ENCODE measurements around the gene AURKAIP1. TPM values are rescaled to one million over a fixed set of nuclear protein-coding genes. Genes with fewer than 3 reads are reported as not detected.

Gene AURKAIP1
- total and polyA plus RNA-seq, 2 of the 4 experiments (the other 2 are of a cell fraction) = 45.7 to 107 TPM

- Histone ChIP-seq H3K14ac (replicated peaks; ENCODE audit: low read depth, low read length) (no peak overlapping the region), H3K56ac (ENCODE audit: extremely low read depth, insufficient read depth, low read length) (no peak overlapping the region), H3K9ac (ENCODE audit: low read depth, low read length) (no peak overlapping the region), H3K4ac (ENCODE audit: low read depth, low read length) (no peak overlapping the region), H3K79me1 (ENCODE audit: low read depth in 1 of 2, low read length in 2 of 2) (peaks cover 22 to 73% of the 10 kb centered on the region in 2 experiments), H2BK120ac (ENCODE audit: low read depth, low read length) (no peak overlapping the region), H3K4me1 (ENCODE audit: control insufficient read depth, insufficient read depth, low read length) (peaks cover 17% of the 10 kb centered on the region), H2BK20ac (ENCODE audit: low read depth, low read length) (no peak overlapping the region), H4K5ac (ENCODE audit: low read depth, low read length) (no peak overlapping the region), H3K9me1 (ENCODE audit: insufficient read depth, low read length) (peaks cover 11% of the 10 kb centered on the region), H3K9me3 (ENCODE audit: control insufficient read depth, insufficient read depth, low read length) (no peaks in the 10 kb centered on the region), H3K4me2 (ENCODE audit: low read depth, low read length) (no peak overlapping the region), H4K8ac (ENCODE audit: low read depth in 2 of 2, low read length in 2 of 2) (peak overlapping the region in 1 of 2 experiments; percentile 2; a peak in 1 of 4 replicates), H3K18ac (ENCODE audit: low read depth, low read length) (no peak overlapping the region), H4K91ac (ENCODE audit: insufficient read depth, low read depth, low read length) (no peak overlapping the region), H2AK5ac (ENCODE audit: low read depth, low read length) (no peak overlapping the region), H2AFZ (replicated peaks; ENCODE audit: low read length, poor library complexity) (no peak overlapping the region), H4K20me1 (ENCODE audit: insufficient read depth, low read length) (peaks cover 28% of the 10 kb centered on the region; the same call in 1 of the 2 replicates), H3K23ac (ENCODE audit: low read depth, low read length) (no peak overlapping the region), H3K27ac (ENCODE audit: insufficient read depth, low read length) (no peak overlapping the region), H2AK9ac (replicated peaks; ENCODE audit: low read depth, low read length, poor library complexity) (no peak overlapping the region), H3K27me3 (ENCODE audit: control insufficient read depth, insufficient read depth, low read length) (no peaks in the 10 kb centered on the region), H2BK5ac (ENCODE audit: low read depth, low read length, poor library complexity, severe bottlenecking) (no peak overlapping the region), H3K4me3 (ENCODE audit: insufficient read depth, low read depth, low read length) (no peak overlapping the region), H2BK15ac (ENCODE audit: low read depth, low read length) (no peak overlapping the region), H3K36me3 (ENCODE audit: control insufficient read depth, insufficient read depth, low read length) (peaks cover 51% of the 10 kb centered on the region)
- WGBS, 2 experiments (ENCODE audit: extremely low coverage in 2 of 2, insufficient read length in 1 of 2) = 75% methylated on average over 5 of the region's 20 CpGs; no CpG with 5 or more reads in 1 of the 2 experiments
- in situ Hi-C loops (cut with MboI; ENCODE audit: low sequenced_read_pairs) (no loop called here), dilution Hi-C loops (cut with HindIII; ENCODE audit: low sequenced_read_pairs, unreplicated experiment) (no loop called here), intact Hi-C loops (cut with micrococcal nuclease) (no loop called here)
- ChIA-PET CTCF (no interaction called here), POLR2A (ENCODE audit: unreplicated experiment) (no interaction called here)
- ATAC-seq (ENCODE audit: low read depth) (no peak), DNase-seq (peak; percentile 60)
- BruUV-seq (replicated peaks) = no TSS peak
- no peak for TF ChIP-seq RFX5 (IDR thresholded peaks at IDR 0.05; ENCODE audit: low read depth, low read length)
- TF ChIP-seq POLR2A (IDR thresholded peaks at IDR 0.05; ENCODE audit: low read depth, low read length) = no peak
- no peak for TF ChIP-seq MAFK (IDR thresholded peaks at IDR 0.05; ENCODE audit: low read depth, low read length)
- TF ChIP-seq CHD1 (IDR thresholded peaks at IDR 0.05; ENCODE audit: low read depth, low read length) = no peak
- peak; percentile 68 for TF ChIP-seq CTCF (conservative IDR thresholded peaks at IDR 0.05; ENCODE audit: low read depth, low read length)
- TF ChIP-seq MXI1 (IDR thresholded peaks at IDR 0.05; ENCODE audit: borderline replicate concordance, low read depth, low read length) = no peak
- TF ChIP-seq RCOR1 (IDR thresholded peaks at IDR 0.05; ENCODE audit: insufficient replicate concordance, low read length) = no peak
- no peak for TF ChIP-seq CEBPB (IDR thresholded peaks at IDR 0.05; ENCODE audit: low read depth, low read length)
- peak; percentile 23 for TF ChIP-seq RAD21 (IDR thresholded peaks at IDR 0.05; ENCODE audit: low read length)
- peak; percentile 43 for TF ChIP-seq SMC3 (IDR thresholded peaks at IDR 0.05; ENCODE audit: low read depth, low read length)
- TF ChIP-seq MAZ (IDR thresholded peaks at IDR 0.05; ENCODE audit: borderline replicate concordance, low read depth, low read length) = no peak
- TF ChIP-seq, protein P1, sequence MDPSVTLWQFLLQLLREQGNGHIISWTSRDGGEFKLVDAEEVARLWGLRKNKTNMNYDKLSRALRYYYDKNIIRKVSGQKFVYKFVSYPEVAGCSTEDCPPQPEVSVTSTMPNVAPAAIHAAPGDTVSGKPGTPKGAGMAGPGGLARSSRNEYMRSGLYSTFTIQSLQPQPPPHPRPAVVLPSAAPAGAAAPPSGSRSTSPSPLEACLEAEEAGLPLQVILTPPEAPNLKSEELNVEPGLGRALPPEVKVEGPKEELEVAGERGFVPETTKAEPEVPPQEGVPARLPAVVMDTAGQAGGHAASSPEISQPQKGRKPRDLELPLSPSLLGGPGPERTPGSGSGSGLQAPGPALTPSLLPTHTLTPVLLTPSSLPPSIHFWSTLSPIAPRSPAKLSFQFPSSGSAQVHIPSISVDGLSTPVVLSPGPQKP (IDR thresholded peaks at IDR 0.05; ENCODE audit: borderline replicate concordance, low read depth, low read length) = no peak
- TF ChIP-seq NFE2L2 (IDR thresholded peaks at IDR 0.05; ENCODE audit: low read depth, low read length) = no peak
- no peak for TF ChIP-seq FOS (IDR thresholded peaks at IDR 0.05; ENCODE audit: low read depth, low read length)
- TF ChIP-seq, protein P2, sequence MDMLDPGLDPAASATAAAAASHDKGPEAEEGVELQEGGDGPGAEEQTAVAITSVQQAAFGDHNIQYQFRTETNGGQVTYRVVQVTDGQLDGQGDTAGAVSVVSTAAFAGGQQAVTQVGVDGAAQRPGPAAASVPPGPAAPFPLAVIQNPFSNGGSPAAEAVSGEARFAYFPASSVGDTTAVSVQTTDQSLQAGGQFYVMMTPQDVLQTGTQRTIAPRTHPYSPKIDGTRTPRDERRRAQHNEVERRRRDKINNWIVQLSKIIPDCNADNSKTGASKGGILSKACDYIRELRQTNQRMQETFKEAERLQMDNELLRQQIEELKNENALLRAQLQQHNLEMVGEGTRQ (IDR thresholded peaks at IDR 0.05; ENCODE audit: low read depth, low read length) = no peak
Observed at GRCh38 chr1:1402072-1402900, 27.3 kb upstream of the AURKAIP1 start.
